GM21619 (cell line): ENCODE results near the gene TMA7B.

Experiments
- ATAC-seq: cut with Tn5 transposase; IDR thresholded peaks from one replicate; pipeline ENCODE4 v1.9.1; 2021; ENCODE audit not compliant: unreplicated experiment

TMA7B gene

DNA sequence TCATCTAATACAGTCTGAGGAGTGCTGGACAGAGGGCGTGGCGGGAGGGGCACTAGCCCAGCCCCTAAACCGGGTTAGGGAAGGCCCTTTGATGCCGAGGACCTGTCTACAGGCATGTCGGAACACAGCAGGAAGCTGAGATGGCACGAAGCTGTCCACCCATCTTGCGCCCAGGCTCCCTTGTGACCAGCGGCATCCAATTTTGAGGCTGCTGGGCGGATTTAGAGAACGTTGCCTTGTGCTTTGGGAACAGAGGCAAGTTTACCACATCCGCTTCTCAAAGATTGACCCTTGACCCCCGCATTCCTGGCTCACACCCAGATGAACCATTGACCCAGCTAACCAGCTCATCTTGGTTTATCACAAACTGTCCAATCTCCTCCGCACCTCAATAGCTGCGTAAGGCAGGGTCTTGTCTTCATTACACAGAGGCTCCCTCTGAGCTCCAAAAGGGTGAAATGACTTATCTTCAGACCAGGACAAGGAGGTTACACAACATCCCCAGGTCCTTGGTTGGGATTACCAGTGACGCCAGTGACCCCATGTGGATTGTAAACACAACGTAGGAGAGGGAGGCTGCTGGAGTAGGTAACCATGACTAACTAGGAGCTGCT, 39.1 kb downstream of the TMA7B start:
- no peak for ATAC-seq

DNA sequence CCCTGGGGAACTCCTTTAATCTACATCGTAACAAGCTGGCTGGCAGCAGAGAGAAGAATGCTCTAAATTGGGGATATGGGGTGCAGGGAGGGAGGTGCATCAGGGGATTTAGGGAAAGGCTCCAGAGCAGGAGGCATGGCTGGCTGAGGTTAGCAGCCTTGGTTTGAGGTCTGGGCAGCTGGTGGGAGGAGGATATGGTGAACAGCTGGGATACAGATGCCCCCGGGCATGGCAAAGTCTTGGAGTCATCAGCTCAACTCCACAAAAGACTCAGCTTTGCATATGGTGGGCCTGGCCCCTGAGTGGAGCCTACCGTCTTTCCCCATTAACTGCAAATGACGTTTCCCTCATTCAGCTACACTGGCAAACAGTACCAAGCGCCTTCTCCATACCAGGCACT, 40.0 kb downstream of the TMA7B start:
- ATAC-seq = no peak

DNA sequence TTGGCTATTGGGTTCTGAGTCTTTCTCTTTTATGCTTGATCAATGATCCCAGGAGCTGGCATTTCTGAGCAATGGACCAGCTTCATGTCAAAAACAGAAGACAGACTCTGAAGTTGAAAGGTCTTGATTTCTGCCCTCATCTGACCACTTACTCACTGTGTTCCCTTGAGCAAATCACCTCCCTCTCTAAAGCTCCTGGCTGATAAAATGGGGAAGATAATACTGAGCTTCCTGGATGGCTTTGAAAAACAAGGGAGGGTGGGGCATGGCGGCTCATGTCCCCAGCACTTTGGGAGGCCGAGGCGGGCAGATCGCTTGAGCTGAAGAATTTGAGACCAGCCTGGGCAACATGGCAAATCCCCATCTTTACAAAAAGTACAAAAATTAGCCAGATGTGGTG, 40.9 kb downstream of the TMA7B start:
- no peak for ATAC-seq

DNA sequence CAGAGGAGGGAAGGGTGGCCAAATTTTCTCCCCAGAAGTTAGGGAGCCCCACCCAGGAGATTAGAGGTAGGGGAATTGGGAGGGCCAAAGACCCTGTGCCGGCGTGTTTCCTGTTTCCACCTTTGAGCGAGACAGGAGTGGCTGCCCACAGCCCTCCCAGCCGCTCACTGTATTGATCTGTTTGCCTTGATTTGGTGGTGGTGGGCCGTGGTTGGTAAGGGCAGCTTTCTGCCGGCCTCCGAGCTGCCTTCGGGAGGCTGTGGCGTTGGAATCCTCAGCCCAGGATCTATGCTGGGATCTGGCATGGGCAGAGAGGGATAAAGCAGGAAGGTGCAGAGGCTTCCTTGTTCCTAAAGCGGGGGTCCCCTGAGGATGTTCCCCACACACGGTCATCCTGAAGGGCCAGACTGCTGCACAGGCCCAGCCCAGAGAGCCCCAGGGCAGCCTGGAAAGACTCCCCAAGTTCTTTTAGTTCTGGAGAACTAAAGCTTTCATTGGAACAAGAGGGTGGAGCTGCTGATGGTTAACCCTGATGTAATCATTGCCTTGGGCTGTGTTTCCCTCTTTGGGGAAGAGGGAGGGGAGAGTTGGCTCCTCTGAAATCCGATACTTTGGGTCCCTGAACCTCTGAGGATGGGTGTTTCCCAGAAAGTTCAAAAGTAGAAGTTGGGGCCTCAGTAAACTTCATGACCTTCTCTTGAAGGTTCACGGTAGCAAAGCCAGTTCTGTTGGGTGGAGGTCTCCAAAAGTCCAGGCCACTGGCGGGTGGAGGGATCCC, 41.8 kb downstream of the TMA7B start:
- ATAC-seq = no peak

DNA sequence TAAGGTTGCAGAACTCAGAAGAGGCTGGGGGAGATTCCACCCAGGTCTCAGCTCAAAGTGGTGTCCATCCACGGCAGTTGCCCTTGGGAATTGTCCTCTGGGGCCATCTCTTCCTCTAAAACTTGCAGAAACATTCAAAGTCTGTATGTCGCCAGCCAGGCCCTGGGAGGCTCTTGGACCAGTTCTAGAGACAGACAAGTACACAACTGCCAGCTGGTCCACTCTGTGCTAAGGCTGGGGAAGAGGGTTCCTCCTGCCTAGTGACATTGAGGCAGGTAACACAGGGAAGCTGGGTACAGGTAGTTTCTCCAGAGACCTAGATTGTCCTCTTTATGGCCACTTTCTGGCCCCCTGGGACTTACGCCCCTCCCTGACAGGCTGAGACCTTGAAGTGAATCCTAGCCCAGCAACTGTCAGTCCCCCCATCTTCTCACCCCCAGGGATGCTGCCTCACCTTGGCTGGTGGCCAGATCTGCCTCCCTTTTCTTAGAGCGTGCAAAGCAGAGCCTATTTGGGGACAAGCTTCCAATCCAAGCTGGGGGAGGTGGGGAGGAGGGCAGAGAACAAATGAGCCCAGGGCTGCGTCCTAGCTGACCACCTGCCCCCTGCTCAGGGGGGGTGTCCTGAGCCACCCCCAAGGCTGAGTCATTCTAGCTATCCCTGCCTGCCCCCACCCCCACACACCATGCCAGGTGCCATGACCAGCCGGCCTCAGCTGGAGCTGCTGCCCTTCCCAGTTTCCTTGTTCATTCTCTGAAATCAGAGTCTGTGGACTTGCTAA, 42.9 kb downstream of the TMA7B start:
- ATAC-seq = no peak

DNA sequence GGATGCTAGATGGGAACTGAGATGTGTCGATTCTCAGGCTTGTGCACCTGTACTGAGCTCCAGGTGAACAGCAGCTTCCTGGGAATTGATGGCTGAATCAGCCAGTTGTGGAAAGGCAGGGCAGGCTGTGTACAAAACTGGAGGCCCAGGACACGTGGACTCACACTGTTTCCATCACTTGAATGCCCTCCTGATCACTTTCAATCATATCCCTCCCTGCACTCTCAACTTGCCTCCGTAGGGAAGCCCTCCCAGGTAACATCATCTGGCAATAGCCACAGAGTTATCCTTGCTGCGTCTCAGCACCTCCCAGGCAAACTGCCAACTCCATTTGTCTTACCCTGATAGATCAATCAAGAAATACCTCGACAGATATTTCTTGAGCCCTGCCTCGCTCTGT, 44.6 kb downstream of the TMA7B start:
- ATAC-seq = no peak

DNA sequence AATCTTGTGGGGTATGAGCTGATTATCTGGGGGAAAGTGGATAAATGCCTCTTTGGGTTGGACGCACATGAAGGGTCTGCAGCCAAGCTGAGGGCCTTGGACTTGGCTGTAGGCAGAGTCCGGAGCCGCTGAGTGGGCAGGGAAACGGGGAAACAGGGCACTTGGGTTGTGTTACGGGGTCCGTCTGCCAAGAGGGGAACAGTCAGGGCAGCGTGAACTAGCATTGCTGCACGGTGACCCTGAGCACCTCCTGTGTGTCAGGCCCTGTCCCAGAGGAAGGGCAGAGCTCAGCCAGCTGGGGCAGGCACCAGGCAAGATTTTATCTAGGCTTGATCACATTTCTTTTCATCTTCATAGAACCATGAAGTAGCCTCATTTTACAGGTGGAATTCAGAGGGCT, 46.4 kb downstream of the TMA7B start:
- ATAC-seq = no peak

DNA sequence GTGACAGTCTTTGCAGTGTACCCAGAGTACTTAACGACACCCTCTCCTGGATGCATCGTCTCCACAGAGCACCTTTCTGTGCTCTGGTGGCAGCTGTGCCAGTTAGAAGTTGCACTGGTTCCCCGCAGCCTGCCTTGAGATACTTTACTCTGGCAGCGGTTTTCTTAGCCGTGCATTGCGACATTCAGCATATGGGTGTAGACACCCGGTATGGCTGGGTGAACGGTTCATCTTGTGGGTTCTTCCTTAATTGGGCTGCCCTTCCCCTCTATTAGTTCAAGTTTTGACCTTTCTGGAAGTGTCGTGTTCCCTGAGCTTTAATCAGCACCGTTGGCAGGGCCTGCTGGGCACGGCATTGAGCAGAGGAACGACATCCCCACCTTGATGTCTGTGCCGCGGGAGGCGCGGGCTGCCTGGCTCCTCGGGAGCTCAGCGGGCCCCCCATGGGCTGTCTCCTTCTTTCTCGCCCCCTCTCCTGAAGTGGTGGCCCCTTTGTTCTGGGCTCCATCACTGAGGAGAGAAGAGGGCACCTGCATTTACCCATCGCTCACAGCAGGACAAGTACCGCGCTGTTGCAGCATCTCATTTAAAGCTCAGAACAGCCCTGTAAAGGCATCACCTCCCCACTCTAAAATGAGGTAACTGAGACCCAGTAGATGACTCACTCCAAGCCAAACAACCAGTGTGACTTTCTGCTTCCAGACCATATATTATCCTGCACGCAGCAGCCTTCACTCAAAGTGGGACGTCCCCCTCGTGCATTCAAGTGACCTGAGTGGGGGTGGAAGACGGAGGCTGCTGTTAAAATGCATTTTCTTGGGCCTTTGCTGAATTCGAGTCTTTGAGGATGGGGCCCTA, 47.9 kb downstream of the TMA7B start:
- ATAC-seq = no peak

DNA sequence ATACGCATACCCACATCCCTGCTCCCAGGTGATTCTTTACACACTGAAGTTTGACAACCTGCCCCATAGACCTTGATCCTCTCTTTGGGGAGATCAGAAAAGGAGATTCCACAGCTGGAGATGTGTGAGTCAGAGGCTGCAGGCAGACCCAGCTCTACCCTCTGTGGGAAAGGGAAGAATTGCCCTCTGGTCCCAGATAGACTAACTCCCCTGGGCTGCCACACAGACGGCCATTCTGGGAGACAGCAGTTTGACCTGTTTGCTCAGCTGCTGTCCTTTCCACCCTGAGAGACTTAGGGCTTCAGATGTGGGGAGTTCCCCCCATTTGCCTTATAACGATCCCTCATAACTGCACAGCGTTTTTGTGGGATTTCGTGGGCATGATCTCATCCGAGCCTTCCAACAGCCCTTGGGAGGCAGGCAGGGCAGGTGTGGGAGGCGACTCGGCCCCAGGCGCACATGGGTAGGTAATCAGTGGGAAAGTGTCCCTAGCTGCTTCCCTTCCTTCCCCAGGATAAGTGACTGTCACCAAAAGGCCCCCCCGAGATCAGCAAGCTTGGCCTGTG, 48.6 kb downstream of the TMA7B start:
- ATAC-seq = no peak

DNA sequence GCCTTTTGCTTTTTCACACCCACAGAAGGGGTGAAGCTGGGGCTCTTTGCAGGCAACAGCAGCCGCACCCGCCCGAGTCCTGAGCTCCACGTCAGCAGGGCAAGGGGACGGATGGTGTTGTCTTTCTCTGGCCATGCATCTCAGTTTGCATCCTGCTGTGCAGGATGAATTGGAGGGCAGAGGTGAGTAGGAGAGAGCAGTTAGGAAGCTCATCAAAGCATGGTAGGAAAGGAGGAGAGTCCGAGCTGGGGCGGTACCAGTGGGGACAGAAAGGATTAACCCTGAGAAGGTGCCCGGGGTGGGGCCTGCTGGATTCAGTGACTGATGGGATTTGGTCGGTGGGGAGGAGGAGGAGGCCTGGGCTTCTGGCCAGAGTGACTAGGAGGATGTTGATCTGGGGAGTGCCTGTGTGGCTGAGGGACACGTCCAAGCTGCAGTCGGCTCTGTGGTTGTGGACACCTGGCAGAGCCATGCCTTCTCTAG, 49.1 kb downstream of the TMA7B start:
- ATAC-seq = no peak

DNA sequence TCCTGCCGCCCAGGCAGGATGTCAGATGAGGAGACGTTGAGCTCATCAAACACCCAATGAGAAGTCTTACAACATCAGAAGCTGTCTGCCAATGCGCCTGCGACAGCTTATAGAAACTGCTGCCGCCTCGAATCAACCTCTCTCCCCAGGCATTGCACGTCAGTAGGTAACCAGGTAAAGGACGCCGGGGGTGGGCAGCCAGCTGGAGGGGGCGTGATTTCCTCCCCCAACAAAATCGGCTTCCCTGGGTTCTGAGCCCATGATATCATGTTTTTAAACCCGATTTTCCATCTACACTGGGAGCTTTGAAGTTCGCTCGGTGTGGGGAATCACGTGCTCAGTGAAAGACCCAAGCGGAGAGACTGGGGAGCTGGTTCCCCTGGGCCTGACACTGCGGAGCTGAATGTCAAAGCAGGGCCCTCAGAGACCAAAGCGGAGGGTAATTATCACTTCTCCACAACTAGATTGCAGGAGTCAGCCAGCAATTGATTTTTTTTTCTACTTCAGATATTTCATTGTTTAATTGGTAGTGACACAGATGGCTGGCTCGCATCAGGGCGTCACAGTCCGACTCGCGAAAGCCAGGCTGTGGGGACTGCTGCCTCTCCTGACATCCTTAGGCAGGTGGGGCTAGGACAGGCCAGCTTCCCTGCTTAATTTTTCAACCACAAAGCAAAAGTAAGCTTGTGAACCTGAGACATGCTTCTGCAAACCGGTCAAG, 49.9 kb downstream of the TMA7B start:
- no peak for ATAC-seq

DNA sequence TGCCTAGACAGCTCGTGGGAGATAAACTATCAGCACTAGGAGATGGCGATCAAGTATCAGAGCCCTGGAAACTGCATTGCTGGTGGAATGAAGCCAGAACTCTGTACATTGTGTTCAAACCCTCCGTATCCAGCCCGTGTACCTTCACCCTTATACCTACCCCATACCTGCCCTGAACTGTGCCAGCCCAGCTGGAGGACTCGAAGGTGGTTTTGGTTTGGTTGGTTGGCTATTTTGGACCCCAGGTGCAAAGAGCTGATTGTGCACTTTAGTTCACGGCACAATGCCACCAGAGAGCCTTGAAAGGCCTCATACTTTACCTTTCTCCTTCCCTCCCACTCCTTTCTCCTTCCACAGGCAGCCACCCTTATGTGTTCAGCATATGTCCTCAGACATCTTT, 50.5 kb downstream of the TMA7B start:
- ATAC-seq = no peak
